GM21576 (cell line): ENCODE results near the gene TBX1.

Experiments
- ATAC-seq: cut with Tn5 transposase; IDR thresholded peaks from one replicate; pipeline ENCODE4 v1.9.1; 2021; ENCODE audit warnings: mild to moderate bottlenecking, moderate library complexity; ENCODE audit not compliant: unreplicated experiment

The TBX1 gene

GRCh38 chr22:19797086-19798002 is 36.8 kb downstream of the TBX1 start:
- ATAC-seq, result no peak

DNA sequence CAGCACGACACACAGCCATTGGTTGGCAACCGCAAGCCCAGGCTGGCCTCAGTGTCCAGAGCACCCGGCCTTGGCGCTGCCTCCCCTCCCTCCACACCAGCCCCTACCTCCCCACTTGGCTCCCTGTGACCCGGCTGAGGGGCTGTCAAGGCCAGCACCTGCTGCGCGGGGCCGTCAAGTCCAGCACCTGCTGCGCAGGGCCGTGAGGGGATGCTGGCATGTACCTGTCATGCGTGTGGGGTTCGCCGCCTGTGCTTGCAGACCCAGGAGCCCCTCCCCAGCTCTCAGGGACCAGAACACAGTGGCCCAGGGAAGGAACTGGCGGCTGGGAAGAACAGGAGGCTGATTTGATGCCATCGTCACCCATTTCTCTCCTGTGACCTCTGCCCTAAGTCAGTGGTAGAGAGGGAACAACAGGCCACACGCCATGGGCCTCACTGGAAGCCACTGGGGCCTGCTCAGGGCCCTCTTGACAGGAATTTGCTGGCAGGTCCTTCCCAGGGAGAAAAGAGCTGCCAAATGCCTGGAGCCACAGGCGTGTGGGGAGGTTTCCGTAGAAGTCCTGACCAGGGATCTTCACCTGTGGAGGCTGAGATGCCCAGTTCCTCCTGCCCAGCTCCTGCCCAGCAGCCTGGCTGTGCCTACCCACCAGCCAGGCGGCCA is 37.6 kb downstream of the TBX1 start:
- no peak for ATAC-seq

- ATAC-seq, result no peak
These were observed 38.3 kb downstream of the TBX1 start for GRCh38 chr22:19798891-19799293.

- ATAC-seq, result no peak
These were observed 39.0 kb downstream of the TBX1 start for GRCh38 chr22:19799322-19800190.

- no peak for ATAC-seq
These were observed 39.7 kb downstream of the TBX1 start for GRCh38 chr22:19800306-19800705.

GRCh38 chr22:19800761-19801244 is 40.2 kb downstream of the TBX1 start:
- ATAC-seq, result no peak

GRCh38 chr22:19801340-19802000 is 40.9 kb downstream of the TBX1 start:
- ATAC-seq, result no peak

DNA sequence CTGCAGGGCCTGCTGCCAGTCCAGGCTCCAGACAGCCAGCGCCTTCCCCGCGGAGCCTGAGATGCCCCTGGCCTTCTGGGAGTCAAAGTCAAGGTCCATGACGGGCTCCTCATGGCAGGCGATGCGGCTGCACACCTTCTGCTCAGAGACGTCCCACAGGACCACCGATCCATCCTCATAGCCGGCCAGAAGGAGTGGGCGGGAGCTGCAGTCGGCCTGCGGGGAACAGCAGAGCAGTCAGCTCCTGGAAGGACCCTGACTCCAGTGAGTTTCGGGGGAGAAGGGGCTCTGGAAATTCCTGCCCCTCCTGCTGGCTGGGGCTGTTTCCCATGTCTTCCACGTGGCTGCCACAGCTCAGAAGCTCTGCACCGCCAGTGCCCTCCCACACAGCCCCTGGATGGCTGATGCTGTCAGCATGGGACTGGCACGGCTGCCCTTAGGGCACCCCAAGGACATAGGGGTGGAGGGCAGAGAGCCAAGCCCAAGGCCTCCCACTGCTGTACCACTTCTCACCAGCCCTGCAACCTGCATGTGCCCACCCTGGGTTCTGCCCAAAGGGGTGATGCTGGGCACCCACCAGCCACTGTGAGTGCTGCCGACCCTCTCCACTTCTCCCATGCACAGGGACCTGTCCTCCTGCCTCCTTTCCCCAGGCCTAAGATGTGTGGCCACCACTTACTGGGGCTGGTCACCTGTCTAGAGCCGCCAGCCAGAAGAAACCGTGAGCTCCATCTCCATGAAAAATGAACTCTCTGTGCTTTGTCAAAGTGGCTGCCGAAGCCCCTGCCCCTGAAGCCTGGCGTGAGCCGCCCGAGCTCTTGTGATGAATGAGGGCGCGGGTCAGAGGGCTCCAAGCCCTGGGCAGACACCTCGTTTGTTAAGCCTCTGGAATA is 41.7 kb downstream of the TBX1 start:
- ATAC-seq, result no peak

GRCh38 chr22:19802894-19803735 is 42.5 kb downstream of the TBX1 start:
- ATAC-seq, result no peak

GRCh38 chr22:19803736-19804267 is 43.2 kb downstream of the TBX1 start:
- ATAC-seq, result no peak

- no peak for ATAC-seq
These were observed 45.2 kb downstream of the TBX1 start for GRCh38 chr22:19805821-19806212.

GRCh38 chr22:19806213-19807160 is 45.9 kb downstream of the TBX1 start:
- ATAC-seq, result no peak

- ATAC-seq, result no peak
These were observed 46.8 kb downstream of the TBX1 start for GRCh38 chr22:19807161-19807913.

DNA sequence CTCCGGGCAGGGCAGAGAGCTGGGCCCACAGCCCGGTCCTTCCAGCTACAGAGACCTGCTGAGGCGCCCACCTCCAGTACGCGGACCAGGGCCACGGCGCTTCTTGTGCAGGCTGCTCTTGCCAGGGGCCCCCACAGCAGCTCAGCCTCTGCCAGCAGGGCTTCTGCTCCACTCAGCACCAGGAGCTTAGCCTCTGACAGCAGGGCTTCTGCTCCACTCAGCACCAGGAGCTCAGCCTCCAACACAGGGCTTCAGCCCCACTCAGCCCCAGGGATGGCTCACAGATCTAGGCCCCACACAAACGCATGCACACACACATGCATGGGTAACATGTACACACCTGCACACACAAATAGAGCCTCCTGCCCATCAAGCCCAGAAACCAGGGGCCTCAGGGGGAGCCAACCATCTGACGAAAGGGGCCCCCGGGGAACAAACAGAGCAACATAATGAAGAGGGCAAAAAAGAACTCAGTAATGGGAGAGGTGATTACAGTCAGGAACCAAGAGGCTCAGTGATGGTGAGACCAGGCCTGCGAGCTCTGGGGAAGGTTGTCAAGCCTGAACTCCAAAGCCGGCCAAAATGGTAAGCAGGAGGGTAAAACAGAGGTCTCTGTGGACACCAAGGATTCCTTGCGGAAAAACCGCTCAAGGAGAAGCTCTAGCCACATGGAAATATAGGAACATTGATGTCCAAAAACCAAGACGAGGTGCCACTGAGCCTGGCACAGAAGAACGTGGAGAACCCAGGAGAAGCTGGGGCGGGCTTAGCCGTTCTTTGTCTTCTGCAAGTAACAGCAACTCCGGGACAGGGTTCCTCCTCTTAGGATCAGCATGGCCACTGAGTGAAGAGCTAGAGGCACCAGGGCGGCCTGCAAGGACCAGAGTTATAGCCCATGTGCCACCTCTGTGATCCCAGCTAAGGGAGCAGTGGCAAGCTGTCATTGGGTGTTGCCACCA is 47.6 kb downstream of the TBX1 start:
- ATAC-seq, result no peak

DNA sequence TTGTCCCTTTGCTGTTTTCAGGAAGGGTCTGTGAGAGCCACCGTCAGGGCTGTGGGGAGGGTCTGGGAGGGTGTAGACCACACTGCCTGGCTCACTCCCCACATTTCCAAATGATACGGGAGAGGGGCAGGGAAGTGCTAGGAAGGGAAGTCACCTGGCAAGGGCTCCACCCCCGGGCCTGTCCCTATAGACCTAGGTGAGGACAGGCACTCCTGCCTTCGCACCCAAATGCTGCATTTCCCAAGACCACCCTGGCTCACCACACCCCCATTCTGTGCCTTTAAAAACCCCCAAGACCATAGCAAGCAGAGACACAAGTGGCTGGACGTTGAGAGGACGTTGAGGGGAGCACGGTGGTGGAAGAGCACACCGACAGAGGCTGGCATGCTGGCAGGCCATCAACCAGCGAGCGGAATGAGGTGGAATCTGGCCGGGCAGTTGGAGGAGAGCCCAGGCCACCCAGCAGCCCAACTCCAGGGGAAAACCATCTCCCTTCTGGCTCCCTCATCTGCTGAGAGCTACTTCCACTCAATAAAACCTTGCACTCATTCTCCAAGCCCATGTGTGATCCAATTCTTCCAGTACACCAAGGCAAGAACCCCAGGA is 48.4 kb downstream of the TBX1 start:
- ATAC-seq, result no peak
